Spleen (tissue), 11 donors: ENCODE results near the gene TMPRSS2. TPM values are rescaled to one million over a fixed set of nuclear protein-coding genes. Genes with fewer than 3 reads are reported as not detected.

Experiments used
- DNase-seq: peaks from one replicate; pipeline ENCODE4 v3.0.0-alpha.2; 2020
- H3K27ac ChIP-seq, 8 donors: fragments of 200-600 bp; sonication (generic) in 7 of 8; 1 replicate in 4 of 8; 2 replicates in 4 of 8; pipeline versions ENCODE4 v1.5.0 to v1.8.0; 2016 to 2021; ENCODE audit warnings: inconsistent platforms in 4 of 8, mild to moderate bottlenecking in 4 of 8, moderate library complexity in 1 of 8
- H3K27me3 ChIP-seq, 7 donors: fragments of 200-600 bp; sonication (generic) in 6 of 7; replicated peaks in 1 of 7; 1 replicate in 4 of 7; 2 replicates in 3 of 7; pipeline versions ENCODE4 v1.5.0 to v1.8.0; 2016 to 2021; ENCODE audit warnings: inconsistent platforms in 3 of 7, mild to moderate bottlenecking in 1 of 7
- H3K36me3 ChIP-seq, 6 donors: fragments of 200-600 bp; sonication (generic) in 5 of 6; 1 replicate in 4 of 6; 2 replicates in 2 of 6; pipeline versions ENCODE4 v1.5.0 to v1.8.0; 2016 to 2021; ENCODE audit warnings: inconsistent platforms in 2 of 6
- H3K4me1 ChIP-seq, 6 donors: fragments of 200-600 bp; sonication (generic) in 5 of 6; 1 replicate in 3 of 6; 2 replicates in 3 of 6; pipeline versions ENCODE4 v1.5.0 to v1.8.0; 2016 to 2021; ENCODE audit warnings: inconsistent platforms in 3 of 6
- H3K4me3 ChIP-seq, 8 donors: fragments of 200-600 bp; sonication (generic) in 7 of 8; 1 replicate in 4 of 8; 2 replicates in 4 of 8; pipeline versions ENCODE4 v1.5.0 to v1.8.0; 2016 to 2021; ENCODE audit warnings: inconsistent platforms in 4 of 8, mild to moderate bottlenecking in 4 of 8, moderate library complexity in 2 of 8
- H3K9me3 ChIP-seq, 8 donors: fragments of 200-600 bp; sonication (generic) in 7 of 8; 1 replicate in 4 of 8; 2 replicates in 4 of 8; pipeline versions ENCODE4 v1.5.0 to v1.8.0; 2016 to 2021; ENCODE audit warnings: inconsistent platforms in 4 of 8
- POLR2A ChIP-seq, 3 donors: fragments of 450-650 bp; IDR thresholded peaks; one replicate each; pipeline ENCODE4 v1.5.1; 2017; ENCODE audit warnings: antibody characterized with exemption in 3 of 3, mild to moderate bottlenecking in 1 of 3
- POLR2AphosphoS5 ChIP-seq, 3 donors: sonication (generic); formaldehyde crosslinking; IDR thresholded peaks; one replicate each; pipeline ENCODE4 v1.5.1; 2017; ENCODE audit warnings: antibody characterized with exemption in 3 of 3
- WGBS, 5 donors: extraction: QIAGEN DNeasy Blood & Tissue Kit in 3 of 5; methylation state at CpG; one replicate each; pipeline versions ENCODE4 v1.1.5 to v1.1.7; 2013 to 2018; 5-methylcytosine and 5-hydroxymethylcytosine counted together
- intact Hi-C: fragments of 100-400 bp; cut with DNase I; formaldehyde crosslinking; loops from one replicate; pipeline ENCODE4 v1.15.0; 2023; ENCODE audit warnings: low total_unique reads
- polyA plus RNA-seq, 3 donors: library from polyadenylated mRNA; stranded (reverse); fragments of 200-250 nt; gene quantifications; one replicate each; pipeline ENCODE4 v1.2.1, GENCODE V29; 2013
- total RNA-seq, 7 donors: library from RNA; depleted of rRNA in 3 of 7; stranded (reverse); fragments of >200 nt in 3 of 7; fragmentation: NEBNext Ultra II Directional in 4 of 7; extraction: Animal tissue kit (Norgen Biotek cat#: 25700) in 4 of 7; gene quantifications; one replicate each; pipeline versions ENCODE4 v1.1.0 to v1.2.1, GENCODE V29; 2016 to 2021
- TF ChIP-seq, protein P1 (sequence below), 11 experiments: fragments of 200-600 bp in 7 of 11; fragments of 450-650 bp in 4 of 11; sonication (generic) in 4 of 11; IDR thresholded peaks in 8 of 11; conservative IDR thresholded peaks in 3 of 11; 1 replicate in 7 of 11; 2 replicates in 4 of 11; pipeline versions ENCODE4 v1.4.0 to v1.8.0; 2016 to 2021; ENCODE audit warnings: antibody characterized with exemption in 11 of 11, inconsistent platforms in 4 of 11, mild to moderate bottlenecking in 1 of 11
- donor health status: healthy with polysubstance abuse.
- donor health status: DM: no; HTN: no; CAD: no; lungs with moderate emphysema.
- donor health status: DM: no; HTN: no; CAD: no.
- donor health status: Bipolar disorder and iron deficiency.
- donor health status: healthy.
- donor health status: DM: no; HTN: no; CAD: no.
- donor health status: DM: yes; HTN: yes; CAD: no.

TMPRSS2 gene
- total and polyA plus RNA-seq, 10 donors: 0.06 to 0.25 (median 0.10) TPM; not detected in 5

DNA sequence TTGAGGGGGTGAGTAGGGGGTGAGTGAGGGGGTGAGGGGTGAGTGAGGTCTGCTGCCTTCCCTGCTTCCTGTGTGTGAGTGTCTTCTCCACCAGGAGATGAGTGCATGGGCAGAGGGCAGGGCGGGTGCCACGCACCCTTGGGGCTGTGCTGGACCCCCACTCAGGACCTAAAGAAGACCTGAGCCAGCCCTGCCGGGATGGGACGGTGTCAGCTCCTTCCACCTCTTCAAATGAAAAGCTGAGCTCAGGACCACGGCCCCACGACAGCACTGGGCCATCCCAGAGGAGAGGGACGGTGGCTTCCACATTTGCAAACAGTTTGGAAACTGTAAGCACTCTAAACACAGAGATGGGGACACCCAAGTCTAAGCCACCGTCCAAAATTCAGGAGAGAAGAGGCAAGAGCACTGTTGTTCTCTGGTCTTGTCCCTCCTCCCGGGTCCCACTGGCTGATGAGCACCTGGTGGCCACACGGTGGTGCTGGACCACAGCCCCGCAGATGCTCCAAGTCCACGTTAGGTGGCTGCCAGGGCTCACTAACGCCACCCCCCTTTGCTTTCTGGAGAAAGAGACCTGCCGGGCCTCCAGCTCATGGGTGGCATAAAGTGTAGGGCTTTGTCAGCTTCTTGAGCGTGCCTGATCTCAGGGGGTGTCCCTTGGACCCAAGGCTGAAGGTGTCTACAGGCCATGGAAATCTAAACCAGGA, 32.1 kb downstream of the TMPRSS2 start:
- H3K4me1 ChIP-seq: no peaks in the 10 kb centered on the region
- TF ChIP-seq POLR2AphosphoS5 (IDR thresholded peaks at IDR 0.05) (no peak), POLR2A (IDR thresholded peaks at IDR 0.05) (no peak)
- TF ChIP-seq, protein P1, sequence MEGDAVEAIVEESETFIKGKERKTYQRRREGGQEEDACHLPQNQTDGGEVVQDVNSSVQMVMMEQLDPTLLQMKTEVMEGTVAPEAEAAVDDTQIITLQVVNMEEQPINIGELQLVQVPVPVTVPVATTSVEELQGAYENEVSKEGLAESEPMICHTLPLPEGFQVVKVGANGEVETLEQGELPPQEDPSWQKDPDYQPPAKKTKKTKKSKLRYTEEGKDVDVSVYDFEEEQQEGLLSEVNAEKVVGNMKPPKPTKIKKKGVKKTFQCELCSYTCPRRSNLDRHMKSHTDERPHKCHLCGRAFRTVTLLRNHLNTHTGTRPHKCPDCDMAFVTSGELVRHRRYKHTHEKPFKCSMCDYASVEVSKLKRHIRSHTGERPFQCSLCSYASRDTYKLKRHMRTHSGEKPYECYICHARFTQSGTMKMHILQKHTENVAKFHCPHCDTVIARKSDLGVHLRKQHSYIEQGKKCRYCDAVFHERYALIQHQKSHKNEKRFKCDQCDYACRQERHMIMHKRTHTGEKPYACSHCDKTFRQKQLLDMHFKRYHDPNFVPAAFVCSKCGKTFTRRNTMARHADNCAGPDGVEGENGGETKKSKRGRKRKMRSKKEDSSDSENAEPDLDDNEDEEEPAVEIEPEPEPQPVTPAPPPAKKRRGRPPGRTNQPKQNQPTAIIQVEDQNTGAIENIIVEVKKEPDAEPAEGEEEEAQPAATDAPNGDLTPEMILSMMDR (IDR thresholded peaks at IDR 0.05 in 8 of 11, conservative IDR thresholded peaks at IDR 0.05 in 3 of 11): no peak
- H3K36me3 ChIP-seq: no peaks in the 10 kb centered on the region
- WGBS, 5 donors: 69 to 88% (median 80%) methylated on average over 12 to 15 of the region's 15 CpGs
- no peak overlapping the region for H3K27ac ChIP-seq
- intact Hi-C loops: no loop called here
- no peak overlapping the region for H3K4me3 ChIP-seq
- H3K9me3 ChIP-seq: no peaks in the 10 kb centered on the region
- DNase-seq: peak; percentile 74
- H3K27me3 ChIP-seq: peaks cover 0 to 54% (median 0%) of the 10 kb centered on the region in 7 donors

DNA sequence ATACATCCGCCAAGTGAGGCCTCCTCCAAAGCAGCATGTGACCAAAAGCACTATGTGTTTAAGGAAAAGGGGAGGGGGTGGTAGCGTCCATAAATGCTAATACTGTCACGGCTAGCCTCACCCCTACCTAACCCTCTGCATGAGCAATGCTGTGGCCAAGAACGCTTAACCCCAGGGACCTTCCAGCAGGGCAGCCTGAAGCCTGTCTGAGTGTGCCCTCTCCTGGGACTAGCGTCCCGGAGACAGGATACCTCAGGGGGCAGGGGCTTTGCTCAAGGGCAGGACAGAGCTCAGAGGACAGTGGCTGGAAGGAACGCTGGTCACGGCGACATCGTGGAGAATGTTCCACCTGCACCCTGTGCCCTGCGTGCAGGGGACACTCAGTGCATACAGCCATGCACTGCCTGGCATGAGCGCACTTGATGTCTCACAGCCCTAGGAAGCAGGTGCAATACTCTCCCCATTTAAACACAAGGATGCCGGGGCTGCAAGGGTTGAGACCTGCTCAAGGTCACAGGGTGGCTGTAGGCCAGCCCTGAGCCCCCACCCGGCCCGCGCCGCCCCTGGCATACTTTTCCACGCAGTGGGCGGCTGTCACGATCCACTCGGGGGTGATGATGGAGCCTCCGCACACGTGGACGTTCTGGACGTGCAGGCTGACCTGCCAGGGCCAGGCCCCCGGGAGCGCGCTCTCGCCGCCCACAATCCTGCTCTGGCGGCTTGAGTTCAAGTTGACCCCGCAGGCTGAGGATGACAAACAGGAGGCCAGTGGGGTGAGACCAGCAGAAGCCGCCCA, 35.0 kb downstream of the TMPRSS2 start:
- H3K36me3 ChIP-seq: no peaks in the 10 kb centered on the region
- no peaks in the 10 kb centered on the region for H3K4me1 ChIP-seq
- 79 to 95% (median 86%) methylated on average over 17 to 33 of the region's 33 CpGs for WGBS, 5 donors
- no peak overlapping the region for H3K27ac ChIP-seq
- DNase-seq: peak; percentile 49
- TF ChIP-seq POLR2AphosphoS5 (IDR thresholded peaks at IDR 0.05) (no peak), POLR2A (IDR thresholded peaks at IDR 0.05) (no peak)
- TF ChIP-seq, protein P1 (IDR thresholded peaks at IDR 0.05 in 8 of 11, conservative IDR thresholded peaks at IDR 0.05 in 3 of 11): no peak
- no peaks in the 10 kb centered on the region for H3K9me3 ChIP-seq
- no peak overlapping the region for H3K4me3 ChIP-seq
- intact Hi-C loops: no loop called here
- peaks cover 0 to 63% (median 0%) of the 10 kb centered on the region in 7 donors for H3K27me3 ChIP-seq

DNA sequence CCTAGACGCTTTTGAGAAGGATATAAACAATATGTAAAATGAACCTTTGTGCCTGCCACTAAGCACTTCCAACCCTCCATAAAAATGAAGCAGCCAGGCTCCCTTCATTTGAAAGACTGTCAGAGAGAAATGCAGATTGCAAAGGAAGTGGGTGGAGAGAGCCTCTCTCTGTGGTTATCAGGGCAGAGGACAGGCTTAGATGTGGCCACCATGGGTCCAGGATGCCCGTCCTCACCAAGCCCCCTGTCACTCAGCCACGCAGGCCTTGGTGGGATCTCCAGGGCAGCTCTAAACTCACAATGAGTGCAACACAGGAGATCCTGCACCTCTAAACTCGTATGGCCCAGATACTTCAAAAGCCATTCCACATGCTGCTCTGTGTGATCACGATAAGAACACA, 37.9 kb downstream of the TMPRSS2 start:
- Histone ChIP-seq H3K27me3 (peaks cover 0 to 58% (median 0%) of the 10 kb centered on the region in 7 donors), H3K4me3 (no peak overlapping the region), H3K4me1 (no peaks in the 10 kb centered on the region), H3K9me3 (no peaks in the 10 kb centered on the region), H3K36me3 (no peaks in the 10 kb centered on the region), H3K27ac (no peak overlapping the region)
- intact Hi-C loops: no loop called here
- TF ChIP-seq POLR2AphosphoS5 (IDR thresholded peaks at IDR 0.05) (no peak), POLR2A (IDR thresholded peaks at IDR 0.05) (no peak)
- TF ChIP-seq, protein P1 (IDR thresholded peaks at IDR 0.05 in 8 of 11, conservative IDR thresholded peaks at IDR 0.05 in 3 of 11): no peak
- 31 to 44% (median 34%) methylated on average over 5 of the region's 5 CpGs for WGBS, 5 donors
- no peak for DNase-seq
